Heart right ventricle (tissue), 16 donors: ENCODE data around the gene SHISA6. TPM values are rescaled to one million over a fixed set of nuclear protein-coding genes. Genes with fewer than 3 reads are reported as not detected.

ENCODE experiments used
- ATAC-seq, 8 donors: fragments of 200-7000 bp; cut with Tn5 transposase; one replicate each; pipeline ENCODE4 v1.9.1; 2020; ENCODE audit warnings: mild to moderate bottlenecking in 8 of 8, moderate library complexity in 8 of 8, moderate number of reproducible peaks in 1 of 8
- DNase-seq, 2 donors: peaks; one replicate each; pipeline ENCODE4 v3.0.0-alpha.2; 2020
- H3K27ac ChIP-seq, 10 donors: fragments of 200-600 bp; sonication (generic) in 2 of 10; one replicate each; pipeline versions ENCODE4 v1.5.0 to v1.8.0; 2020 to 2022; ENCODE audit warnings: mild to moderate bottlenecking in 3 of 10
- H3K27me3 ChIP-seq, 7 donors: fragments of 200-600 bp; one replicate each; pipeline ENCODE4 v1.8.0; 2021 to 2022; ENCODE audit warnings: mild to moderate bottlenecking in 2 of 7
- H3K36me3 ChIP-seq, 9 donors: fragments of 200-600 bp; sonication (generic) in 1 of 9; one replicate each; pipeline versions ENCODE4 v1.5.0 to v1.8.0; 2020 to 2022; ENCODE audit warnings: mild to moderate bottlenecking in 2 of 9
- H3K4me1 ChIP-seq, 9 donors: fragments of 200-600 bp; sonication (generic) in 1 of 9; one replicate each; pipeline versions ENCODE4 v1.5.0 to v1.8.0; 2020 to 2022; ENCODE audit warnings: mild to moderate bottlenecking in 4 of 9
- H3K4me3 ChIP-seq, 10 donors: fragments of 200-600 bp; sonication (generic) in 2 of 10; one replicate each; pipeline versions ENCODE4 v1.5.0 to v1.8.0; 2020 to 2022; ENCODE audit warnings: mild to moderate bottlenecking in 7 of 10, moderate library complexity in 2 of 10
- H3K9me3 ChIP-seq, 11 donors: fragments of 200-600 bp in 10 of 11; sonication (generic) in 2 of 11; one replicate each; pipeline versions ENCODE4 v1.5.0 to v1.8.0; 2013 to 2022; ENCODE audit warnings: mild to moderate bottlenecking in 2 of 11, control low read depth in 1 of 11, moderate library complexity in 1 of 11
- WGBS, 2 donors: extraction: QIAGEN DNeasy Blood & Tissue Kit; methylation state at CpG; one replicate each; pipeline ENCODE4 v1.1.7; 2013; ENCODE audit warnings: inconsistent platforms in 1 of 2; 5-methylcytosine and 5-hydroxymethylcytosine counted together
- intact Hi-C, 10 donors: fragments of 100-400 bp; cut with DNase I; formaldehyde crosslinking; loops; one replicate each; pipeline versions ENCODE4 v1.11.1 to v1.14.2; 2022
- long read RNA-seq, 3 donors: library from polyadenylated mRNA; unstranded; transcript quantifications; one replicate each; pipeline ENCODE4 v2.0.0, GENCODE V29; 2020 to 2021
- polyA plus RNA-seq, 2 donors: library from polyadenylated mRNA; stranded (reverse); fragments of 200-250 nt; gene quantifications; one replicate each; pipeline ENCODE4 v1.2.3, GENCODE V29; 2013
- total RNA-seq, 10 donors: library from RNA; stranded (reverse); fragmentation: NEBNext Ultra II Directional in 3 of 10; extraction: Animal tissue kit (Norgen Biotek cat#: 25700) in 3 of 10; gene quantifications; one replicate each; pipeline versions ENCODE4 v1.2.1 to v1.2.4, GENCODE V29; 2021 to 2023
- TF ChIP-seq, protein P1 (sequence below), 9 donors: fragments of 200-600 bp; sonication (generic) in 2 of 9; IDR thresholded peaks; one replicate each; pipeline versions ENCODE4 v1.5.0 to v1.8.0; 2021 to 2022; ENCODE audit warnings: antibody characterized with exemption in 9 of 9, mild to moderate bottlenecking in 5 of 9, moderate library complexity in 1 of 9
- donor health status: Arrhythmogenic right ventricular cardiomyopathy.
- donor health status: ischemic (EF 13 %, LVEDD 7.1; RV severe dilation, severe dysfunction).
- donor health status: healthy with polysubstance abuse.
- donor health status: DM: no; HTN: yes; CAD: no.
- donor health status: DM: no; HTN: no; CAD: no.
- donor health status: ischemic (EF 25% LVEDD 6.9; RV normal size, moderate dysfunction).
- donor health status: ischemic (EF 25% LVEDD 5.7; RV mildly dilated, moderate dysfunction).
- donor health status: healthy.
- donor health status: DM: yes; HTN: yes; CAD: no.
- donor health status: Ischemic cardiomyopathy.
- donor health status: ischemic (EF 35%, LVEDD 5.7; RV mildly dilated, moderate dysfunction).
- donor health status: nonischemic (EF 11% LVEDD 7.7; RV severe dilation, severe dysfunction).
- donor health status: DM: yes; HTN: yes; CAD: no.
- donor health status: PGD.
- donor health status: ischemic (EF 29% LVEDD 5.4; RV normal size, mild dysfunction).
- donor health status: nonischemic (EF 23%, LVEDD 6.1; RV moderate dilation, normal function).

Gene SHISA6
- under 1 TPM; 0.06 to 0.66 (median 0.28) TPM for total RNA-seq
- under 1 TPM; 0.22 TPM for polyA plus RNA-seq
- long read RNA-seq, donor 1, partial matches to known transcripts = 0 of 1 reads
- long read RNA-seq, donor 1, other reads (novel, unspliced or antisense) = 1 of 1 reads
- long read RNA-seq, donor 2, partial matches to known transcripts = 0 of 1 reads
- long read RNA-seq, donor 2, other reads (novel, unspliced or antisense) = 1 of 1 reads
- long read RNA-seq, donor 3, partial matches to known transcripts = 0 of 2 reads
- long read RNA-seq, donor 3, other reads (novel, unspliced or antisense) = 2 of 2 reads

DNA sequence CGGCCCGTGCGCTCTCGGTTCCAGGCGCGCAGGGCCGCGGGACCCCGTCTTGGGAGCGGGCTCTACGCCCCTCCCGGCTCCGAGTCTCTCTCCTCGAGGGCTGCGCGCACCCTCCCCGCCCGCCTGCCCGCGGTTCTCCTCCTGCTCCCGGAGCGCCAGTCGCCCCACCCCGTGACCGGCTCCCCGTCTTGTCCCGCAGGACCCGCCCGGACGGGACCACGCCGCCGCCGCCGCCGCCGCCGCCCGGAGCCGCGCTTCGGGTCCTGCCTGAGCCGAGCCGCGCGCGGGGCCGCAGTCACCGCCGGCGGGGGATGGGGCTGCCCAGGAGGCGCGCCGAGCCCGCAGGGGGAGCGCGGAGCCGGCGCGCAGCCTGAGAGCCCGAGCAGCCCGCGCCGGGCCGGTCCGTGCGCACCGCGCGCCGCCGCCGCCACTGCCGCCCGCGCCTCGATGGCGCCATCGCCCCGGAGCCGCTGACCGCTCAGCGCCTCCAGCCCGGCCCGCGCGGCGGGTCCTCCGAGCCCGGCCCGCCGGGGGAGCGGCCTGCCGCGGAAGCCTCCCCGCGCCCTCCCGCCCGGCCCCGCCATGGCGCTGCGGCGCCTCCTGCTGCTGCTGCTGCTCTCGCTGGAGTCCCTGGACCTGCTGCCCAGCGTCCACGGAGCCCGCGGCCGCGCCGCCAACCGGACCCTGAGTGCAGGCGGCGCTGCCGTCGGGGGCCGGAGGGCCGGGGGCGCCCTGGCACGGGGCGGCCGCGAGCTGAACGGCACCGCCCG is at the start of gene SHISA6:
Gene SHISA6, plus strand, starts transcription at position 373 of the 770 bp plus-strand sequence.
- intact Hi-C loops = loop anchor here in 1 of 10 donors (10.0 kb wide), 1 partner anchor 104 kb away; no protein-coding TSS in a partner anchor
- ATAC-seq = peak in 1 of 8 donors; percentile 22
- Histone ChIP-seq H3K27me3 (peaks cover 0 to 86% (median 67%) of the 10 kb centered on the region in 7 donors), H3K27ac (peak within 1 kb of the TSS in 1 of 10 donors; percentile 44), H3K4me3 (peak within 1 kb of the TSS in 9 of 10 donors; percentile 25 to 51 (median 44)), H3K9me3 (no peaks in the 10 kb centered on the region), H3K36me3 (no peaks in the 10 kb centered on the region), H3K4me1 (peaks cover 0 to 9% (median 0%) of the 10 kb centered on the region in 9 donors)
- no peak for DNase-seq
- TF ChIP-seq, protein P1, sequence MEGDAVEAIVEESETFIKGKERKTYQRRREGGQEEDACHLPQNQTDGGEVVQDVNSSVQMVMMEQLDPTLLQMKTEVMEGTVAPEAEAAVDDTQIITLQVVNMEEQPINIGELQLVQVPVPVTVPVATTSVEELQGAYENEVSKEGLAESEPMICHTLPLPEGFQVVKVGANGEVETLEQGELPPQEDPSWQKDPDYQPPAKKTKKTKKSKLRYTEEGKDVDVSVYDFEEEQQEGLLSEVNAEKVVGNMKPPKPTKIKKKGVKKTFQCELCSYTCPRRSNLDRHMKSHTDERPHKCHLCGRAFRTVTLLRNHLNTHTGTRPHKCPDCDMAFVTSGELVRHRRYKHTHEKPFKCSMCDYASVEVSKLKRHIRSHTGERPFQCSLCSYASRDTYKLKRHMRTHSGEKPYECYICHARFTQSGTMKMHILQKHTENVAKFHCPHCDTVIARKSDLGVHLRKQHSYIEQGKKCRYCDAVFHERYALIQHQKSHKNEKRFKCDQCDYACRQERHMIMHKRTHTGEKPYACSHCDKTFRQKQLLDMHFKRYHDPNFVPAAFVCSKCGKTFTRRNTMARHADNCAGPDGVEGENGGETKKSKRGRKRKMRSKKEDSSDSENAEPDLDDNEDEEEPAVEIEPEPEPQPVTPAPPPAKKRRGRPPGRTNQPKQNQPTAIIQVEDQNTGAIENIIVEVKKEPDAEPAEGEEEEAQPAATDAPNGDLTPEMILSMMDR (IDR thresholded peaks at IDR 0.05) = no peak
- WGBS, 2 donors = 0 to 1% methylated on average over 70 to 126 of the region's 126 CpGs

DNA sequence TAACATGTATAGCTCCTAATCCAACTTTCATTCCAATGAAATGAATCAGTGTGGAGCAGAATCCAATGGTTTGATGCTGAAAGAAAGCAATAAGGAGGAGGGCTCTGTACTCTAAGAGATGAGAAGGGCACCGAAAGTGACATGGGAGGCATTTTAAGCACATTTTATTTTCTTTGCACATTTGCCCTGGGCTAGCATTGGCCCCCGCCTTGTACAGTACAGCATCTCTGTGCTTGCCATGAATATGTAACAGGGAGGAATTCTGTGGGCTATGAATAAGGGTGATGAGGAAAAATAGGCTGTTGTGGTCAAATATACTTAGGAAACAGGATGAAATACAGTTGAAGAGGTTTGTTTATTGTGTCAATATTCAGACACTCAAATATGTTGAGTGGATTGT is 45.2 kb upstream of the SHISA6 start:
- H3K4me3 ChIP-seq = no peak overlapping the region
- H3K4me1 ChIP-seq = no peaks in the 10 kb centered on the region
- ATAC-seq (no peak), DNase-seq (no peak)
- peaks cover 0 to 4% (median 0%) of the 10 kb centered on the region in 7 donors for H3K27me3 ChIP-seq
- WGBS, 2 donors = 84 to 85% methylated on average over 2 of the region's 2 CpGs
- H3K9me3 ChIP-seq = peaks cover 0 to 4% (median 0%) of the 10 kb centered on the region in 11 donors
- no peak overlapping the region for H3K27ac ChIP-seq
- intact Hi-C loops = no loop called here
- no peaks in the 10 kb centered on the region for H3K36me3 ChIP-seq
- TF ChIP-seq, protein P1 (IDR thresholded peaks at IDR 0.05) = no peak

DNA sequence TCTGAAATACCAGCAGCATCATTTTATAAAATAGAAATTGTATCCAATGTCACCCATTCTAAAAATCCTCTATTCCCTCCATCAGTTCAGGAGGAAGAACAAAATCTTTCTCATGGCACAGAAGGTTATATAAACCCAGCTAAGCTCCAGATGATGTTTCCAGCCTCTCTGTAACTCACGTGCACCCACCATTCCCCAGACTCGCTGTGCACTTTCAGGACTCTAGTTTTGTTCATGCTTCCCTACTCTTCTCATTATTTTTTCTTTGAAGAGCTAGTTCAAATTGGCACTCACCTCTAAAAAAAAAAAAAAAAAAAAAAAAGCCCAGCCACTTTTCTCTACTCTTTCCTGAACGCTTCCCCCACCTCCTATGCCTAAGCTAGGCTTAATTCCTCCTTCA is 36.0 kb upstream of the SHISA6 start:
- TF ChIP-seq, protein P1 (IDR thresholded peaks at IDR 0.05) = no peak
- WGBS, 2 donors = 73 to 74% methylated on average over 3 of the region's 3 CpGs
- Histone ChIP-seq H3K27ac (no peak overlapping the region), H3K27me3 (peaks cover 0 to 15% (median 0%) of the 10 kb centered on the region in 7 donors), H3K4me3 (no peak overlapping the region), H3K4me1 (no peaks in the 10 kb centered on the region), H3K36me3 (no peaks in the 10 kb centered on the region), H3K9me3 (peaks cover 0 to 10% (median 0%) of the 10 kb centered on the region in 11 donors)
- intact Hi-C loops = no loop called here
- no peak for DNase-seq
- ATAC-seq = no peak

DNA sequence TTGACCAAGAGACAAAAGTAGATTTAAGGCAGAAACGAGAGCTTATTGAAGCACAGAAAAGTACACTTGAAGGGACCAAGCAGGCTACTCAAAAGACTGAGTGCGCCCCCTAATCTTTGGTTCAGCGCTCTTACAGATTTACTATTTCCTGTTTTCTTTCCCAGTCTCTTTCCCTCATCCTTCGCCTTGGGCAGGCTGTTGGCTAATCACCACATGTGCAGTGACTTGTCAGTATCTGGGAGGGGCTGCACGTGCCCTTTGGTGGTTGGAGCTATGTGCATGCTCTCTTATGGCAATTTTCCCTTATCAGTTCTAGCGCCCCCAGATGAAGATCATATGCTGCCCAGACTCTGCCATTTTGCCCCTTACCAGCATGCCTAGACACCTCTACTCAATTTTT is 35.4 kb upstream of the SHISA6 start:
- no peaks in the 10 kb centered on the region for H3K4me1 ChIP-seq
- intact Hi-C loops = no loop called here
- TF ChIP-seq, protein P1 (IDR thresholded peaks at IDR 0.05) = no peak
- no peak for ATAC-seq
- H3K27me3 ChIP-seq = peaks cover 0 to 15% (median 0%) of the 10 kb centered on the region in 7 donors
- H3K27ac ChIP-seq = no peak overlapping the region
- 47 to 60% methylated on average over 6 of the region's 6 CpGs for WGBS, 2 donors
- H3K4me3 ChIP-seq = no peak overlapping the region
- no peaks in the 10 kb centered on the region for H3K36me3 ChIP-seq
- DNase-seq = no peak
- peaks cover 0 to 17% (median 0%) of the 10 kb centered on the region in 11 donors for H3K9me3 ChIP-seq
